Fibroblast of peridontal ligament (primary cell): ENCODE data around the gene SKOR1.

Experiments used
- DNase-seq: peaks from one replicate; pipeline ENCODE4 v3.0.0-alpha.2; 2010; ENCODE audit errors: extremely low read depth

Gene SKOR1

GRCh38 chr15:67820122-67820991 lies 5.0 kb upstream of the SKOR1 start:
- no peak for DNase-seq

- DNase-seq: no peak
Observed at GRCh38 chr15:67820992-67821783, 4.1 kb upstream of the SKOR1 start.

DNA sequence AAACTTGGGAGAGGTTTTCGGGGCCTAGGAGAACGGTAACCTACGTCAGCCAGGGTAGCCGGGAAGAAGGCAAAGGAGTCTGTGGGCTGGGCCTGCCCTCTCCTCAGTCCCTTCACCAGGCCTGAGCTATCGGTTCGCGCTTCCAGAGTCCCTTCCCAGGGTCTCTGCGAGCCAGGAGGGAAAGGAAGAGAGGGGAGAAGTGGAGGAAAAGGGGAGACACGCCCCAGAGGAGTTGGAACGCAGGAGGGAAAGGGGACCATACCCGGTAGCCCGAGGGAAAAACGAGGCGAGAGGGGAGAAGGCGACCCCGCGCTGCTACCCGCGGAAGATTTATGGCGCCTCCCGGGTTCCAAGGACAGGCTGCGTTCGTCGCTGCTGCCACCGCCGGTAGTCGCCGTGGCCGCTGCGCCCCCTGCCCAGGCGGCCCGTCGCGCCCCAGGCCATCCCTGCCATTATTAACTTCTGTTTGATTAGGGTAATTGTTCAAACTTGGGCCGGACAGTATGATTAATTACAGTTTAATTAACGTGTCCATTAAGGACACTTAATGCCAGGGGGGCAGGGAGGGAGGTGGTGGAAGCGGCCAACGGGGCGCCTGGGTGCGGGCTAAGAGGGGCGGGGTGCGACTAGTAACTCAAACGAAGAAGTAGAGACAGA lies 3.4 kb upstream of the SKOR1 start:
- DNase-seq: no peak

DNA sequence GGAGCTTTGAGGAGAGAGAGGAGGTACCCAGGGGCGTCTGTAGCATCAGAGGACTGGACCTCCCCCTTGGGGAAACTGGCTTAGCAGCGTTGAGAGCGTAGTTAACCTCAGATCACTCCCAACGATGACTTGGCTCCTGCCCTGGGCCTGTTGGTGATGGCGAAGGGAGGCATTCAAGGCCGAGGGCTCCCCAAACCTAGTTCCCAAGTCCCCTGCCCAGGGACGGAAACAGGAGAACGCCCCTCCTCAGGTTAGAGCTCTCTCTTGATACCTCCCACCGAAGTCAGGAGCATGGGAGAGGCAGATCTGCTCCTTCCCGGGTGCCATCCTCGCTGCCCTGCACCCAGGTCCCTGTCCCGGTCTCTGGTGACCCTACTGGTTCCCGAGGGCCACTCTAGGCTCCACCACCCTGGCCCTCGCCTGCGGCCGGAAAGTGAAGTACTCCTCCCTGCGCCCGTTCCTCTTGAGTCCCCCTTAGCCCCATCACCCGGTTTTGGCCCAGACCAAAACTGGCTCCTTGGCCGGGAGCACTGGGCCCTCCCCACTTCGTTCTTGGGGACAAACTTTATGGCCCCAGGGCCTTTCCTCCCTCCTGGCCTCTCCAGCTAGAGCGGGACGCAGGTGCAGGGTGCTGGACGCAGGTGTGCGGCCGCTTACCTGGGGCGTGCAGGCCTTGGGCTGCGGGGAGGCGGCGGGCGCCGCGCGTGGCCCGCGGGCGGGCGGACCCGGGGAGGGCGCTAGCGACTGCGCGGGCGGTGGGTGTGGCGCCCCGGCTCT lies 2.6 kb upstream of the SKOR1 start:
- DNase-seq: no peak

- DNase-seq: no peak
Observed at GRCh38 chr15:67823314-67824196, 1.8 kb upstream of the SKOR1 start.

- no peak for DNase-seq
Observed at GRCh38 chr15:67824197-67824968, 926 bp upstream of the SKOR1 start.

GRCh38 chr15:67825881-67826716 lies 790 bp downstream of the SKOR1 start:
- no peak for DNase-seq

DNA sequence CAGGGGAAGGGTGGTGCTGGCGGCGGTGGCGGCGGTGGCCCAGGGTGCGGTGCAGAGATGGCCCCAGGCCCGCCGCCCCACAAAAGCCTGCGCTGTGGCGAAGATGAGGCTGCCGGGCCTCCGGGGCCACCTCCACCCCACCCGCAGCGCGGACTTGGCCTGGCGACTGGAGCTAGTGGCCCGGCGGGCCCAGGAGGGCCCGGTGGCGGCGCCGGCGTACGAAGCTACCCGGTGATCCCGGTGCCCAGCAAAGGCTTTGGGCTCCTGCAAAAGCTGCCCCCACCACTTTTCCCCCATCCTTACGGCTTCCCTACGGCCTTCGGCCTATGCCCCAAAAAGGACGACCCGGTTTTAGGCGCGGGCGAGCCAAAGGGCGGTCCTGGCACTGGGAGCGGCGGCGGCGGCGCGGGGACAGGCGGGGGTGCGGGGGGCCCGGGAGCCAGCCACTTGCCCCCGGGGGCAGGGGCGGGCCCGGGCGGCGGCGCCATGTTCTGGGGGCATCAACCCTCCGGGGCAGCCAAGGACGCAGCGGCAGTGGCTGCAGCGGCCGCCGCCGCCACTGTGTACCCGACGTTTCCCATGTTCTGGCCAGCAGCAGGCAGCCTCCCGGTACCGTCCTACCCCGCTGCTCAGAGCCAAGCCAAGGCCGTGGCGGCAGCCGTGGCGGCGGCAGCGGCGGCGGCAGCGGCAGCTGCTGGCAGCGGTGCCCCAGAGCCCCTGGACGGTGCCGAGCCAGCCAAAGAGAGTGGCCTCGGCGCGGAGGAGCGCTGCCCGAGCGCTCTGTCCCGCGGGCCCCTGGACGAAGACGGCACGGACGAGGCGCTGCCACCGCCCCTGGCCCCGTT lies 1.6 kb downstream of the SKOR1 start:
- no peak for DNase-seq

GRCh38 chr15:67827562-67828277 lies 2.4 kb downstream of the SKOR1 start:
- DNase-seq: no peak

DNA sequence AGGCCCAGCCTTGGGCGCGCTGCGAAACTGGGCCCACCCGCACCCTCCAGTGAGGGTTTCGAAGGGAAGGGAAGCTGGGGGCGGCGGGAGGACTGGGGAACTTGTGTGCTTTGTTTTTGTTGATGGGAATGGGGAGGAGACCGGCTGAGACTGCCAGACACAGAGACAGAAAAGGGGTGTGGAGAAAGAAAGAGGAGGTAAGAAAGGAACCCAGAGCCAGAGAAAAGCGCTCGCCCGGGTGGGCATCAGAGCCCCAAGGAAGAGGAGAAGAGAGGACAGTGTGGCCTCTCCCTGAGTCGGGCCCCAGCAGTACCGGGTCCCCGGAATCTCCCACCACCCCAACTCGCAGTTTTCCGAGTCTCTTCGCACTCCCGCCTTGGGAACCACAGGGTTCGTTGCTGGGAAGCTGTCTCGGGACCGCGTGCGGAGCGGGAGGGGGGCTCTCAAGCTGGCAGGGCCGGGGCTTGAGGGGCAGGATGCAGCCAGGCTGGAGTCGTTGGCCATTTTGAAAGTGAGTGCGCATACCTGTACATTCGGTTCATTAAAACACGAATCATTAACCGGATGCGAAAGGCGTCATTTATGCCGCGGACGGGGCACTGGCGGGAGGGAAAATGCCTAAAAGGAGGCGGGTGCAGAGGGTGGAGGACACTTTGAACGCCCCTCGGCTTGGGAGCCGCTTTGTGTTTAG lies 3.1 kb downstream of the SKOR1 start:
- DNase-seq: no peak

- no peak for DNase-seq
Observed at GRCh38 chr15:67828969-67829646, 3.8 kb downstream of the SKOR1 start.

GRCh38 chr15:67829647-67830504 lies 4.6 kb downstream of the SKOR1 start:
- DNase-seq: no peak

DNA sequence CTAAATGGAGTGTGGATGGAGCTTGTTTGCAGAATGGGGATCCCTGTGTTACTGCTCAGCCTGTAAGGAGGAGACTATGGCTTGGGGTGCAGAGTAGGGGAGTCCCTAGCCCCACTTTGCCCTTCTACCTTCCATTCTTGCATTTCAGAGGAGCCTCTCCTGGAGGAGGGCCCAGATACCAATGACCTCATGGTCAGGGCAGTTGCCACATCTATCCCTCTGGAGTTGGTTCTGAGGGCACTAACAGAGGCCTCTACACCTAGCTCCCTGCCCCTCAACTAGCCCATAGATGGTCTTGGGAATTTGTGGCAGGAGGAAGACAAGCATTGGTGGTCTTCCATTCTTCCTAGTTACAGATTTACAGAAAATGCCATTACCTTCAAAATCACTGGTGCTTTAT lies 6.1 kb downstream of the SKOR1 start:
- no peak for DNase-seq

DNA sequence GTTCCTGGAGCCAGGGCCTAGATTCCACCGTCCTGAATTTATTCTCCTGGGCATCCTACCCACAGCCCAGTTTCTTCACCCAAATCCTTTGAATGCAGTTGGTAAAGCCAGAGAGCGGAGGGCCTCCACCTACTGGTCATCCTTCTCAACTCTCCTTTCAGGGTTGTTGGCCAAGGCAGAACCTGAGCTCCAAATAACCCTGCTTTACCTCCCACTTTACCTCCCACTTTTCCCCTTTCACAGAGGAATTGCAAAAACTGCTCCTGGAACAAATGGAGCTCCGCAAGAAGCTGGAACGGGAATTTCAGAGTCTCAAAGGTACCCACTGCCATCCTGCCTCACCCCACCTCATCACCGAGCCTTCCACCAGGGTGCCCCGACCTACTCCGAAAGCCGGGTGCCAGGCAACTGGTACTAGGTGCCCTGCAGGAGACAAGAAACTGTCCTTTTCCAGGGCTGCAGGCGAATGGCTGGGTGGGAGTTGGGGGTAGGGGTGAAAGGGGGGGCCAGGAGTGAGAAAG lies 6.8 kb downstream of the SKOR1 start:
- DNase-seq: no peak
